ENCODE results near the gene AKAP6. TPM values are rescaled to one million over a fixed set of nuclear protein-coding genes. Genes with fewer than 3 reads are reported as not detected.

Gene AKAP6
- total and polyA plus RNA-seq, 2 of the 8 experiments (the other 6 are each of a cell fraction or from before 2014, with no cell fraction given) = 0.09 to 0.89 TPM

DNA sequence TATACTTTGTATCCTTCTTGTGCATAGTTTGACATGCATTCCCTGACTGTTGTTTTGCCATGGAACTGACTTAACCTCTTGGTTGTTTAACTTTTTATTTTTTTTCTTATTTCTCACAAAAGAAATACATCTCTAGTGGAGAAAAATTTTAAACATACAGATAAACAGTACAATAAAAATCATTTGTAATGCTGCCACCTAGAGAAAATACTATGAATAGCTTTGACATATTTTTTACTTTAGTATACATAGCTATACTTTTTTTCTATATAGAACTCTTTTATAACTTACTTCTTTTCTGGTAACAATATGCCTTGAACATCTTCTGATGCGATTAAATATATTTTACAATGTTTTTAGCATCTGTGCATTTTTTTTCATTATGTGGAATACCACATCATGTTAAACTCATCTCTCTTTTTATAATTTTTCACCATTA, 184.5 kb downstream of the AKAP6 start:
- Histone ChIP-seq H3K4me2 (ENCODE audit: insufficient read depth in 1 of 2, low read depth in 2 of 2, low read length in 2 of 2) (no peak overlapping the region), H3K27me3 (replicated peaks in 1 of 4; ENCODE audit: control insufficient read depth in 3 of 4, extremely low read depth in 1 of 4, insufficient read depth in 3 of 4, low read length in 3 of 4) (no peaks in the 10 kb centered on the region), H2BK120ac (replicated peaks; ENCODE audit: low read depth, low read length) (no peak overlapping the region), H3K36me3 (ENCODE audit: control insufficient read depth in 2 of 4, insufficient read depth in 4 of 4, low read length in 3 of 4) (no peaks in the 10 kb centered on the region), H2BK5ac (ENCODE audit: low read depth, low read length) (no peak overlapping the region), H3K9ac (replicated peaks in 1 of 4; ENCODE audit: extremely low read depth in 1 of 4, low read depth in 3 of 4, low read length in 3 of 4) (no peak overlapping the region), H3K4ac (replicated peaks; ENCODE audit: insufficient read length, low read depth, low read length) (no peak overlapping the region), H4K91ac (replicated peaks; ENCODE audit: insufficient read length, low read length) (no peak overlapping the region), H4K20me1 (replicated peaks in 1 of 2; ENCODE audit: control insufficient read depth in 1 of 2, insufficient read depth in 2 of 2, low read length in 2 of 2) (no peaks in the 10 kb centered on the region), H3K4me1 (replicated peaks in 1 of 4; ENCODE audit: control insufficient read depth in 3 of 4, insufficient read depth in 4 of 4, low read length in 3 of 4) (no peaks in the 10 kb centered on the region), H2AFZ (ENCODE audit: low read length) (no peak overlapping the region), H4K5ac (ENCODE audit: insufficient read length, low read depth, low read length) (no peak overlapping the region), H3K23ac (ENCODE audit: insufficient read length) (no peak overlapping the region), H3K23me2 (ENCODE audit: low read depth, low read length) (no peaks in the 10 kb centered on the region), H3K79me2 (ENCODE audit: control insufficient read depth in 1 of 2, insufficient read depth in 2 of 2, low read length in 2 of 2) (no peaks in the 10 kb centered on the region), H2AK5ac (ENCODE audit: low read depth, low read length) (no peak overlapping the region), H3K9me3 (ENCODE audit: insufficient read depth in 2 of 2, low read depth in 1 of 2, low read length in 1 of 2) (peaks cover 7 to 10% of the 10 kb centered on the region in 2 experiments; a peak in 2 of 4 replicates), H2BK12ac (ENCODE audit: low read depth, low read length) (no peak overlapping the region), H3K79me1 (ENCODE audit: low read depth, low read length) (no peaks in the 10 kb centered on the region), H3K18ac (ENCODE audit: extremely low read depth, low read length) (no peak overlapping the region), H2BK20ac (ENCODE audit: low read length) (no peak overlapping the region), H3K56ac (replicated peaks; ENCODE audit: insufficient read length, low read depth, low read length) (no peak overlapping the region), H2BK15ac (ENCODE audit: low read length) (no peak overlapping the region), H3K4me3 (ENCODE audit: extremely low read depth in 1 of 4, insufficient read depth in 2 of 4, low read depth in 3 of 4, low read length in 4 of 4) (no peak overlapping the region), H4K8ac (ENCODE audit: extremely low read depth, insufficient read depth, low read length) (no peak overlapping the region), H3K14ac (ENCODE audit: insufficient read length) (no peak overlapping the region), H3K27ac (ENCODE audit: low read depth, low read length) (no peak overlapping the region)
- FAIRE-seq = no peak
- WGBS, 2 experiments (ENCODE audit: extremely low coverage in 1 of 2, insufficient coverage in 1 of 2, insufficient read length in 1 of 2, insufficient replicate concordance in 2 of 2, low coverage in 1 of 2, low lambda C conversion rate in 2 of 2, missing lambda C conversion rate in 1 of 2) = 97% methylated on average over 1 of the region's 1 CpG; no CpG with 5 or more reads in 1 of the 2 experiments
- ChIA-PET POLR2A (ENCODE audit: partially characterized antibody) (no interaction called here), CTCF (ENCODE audit: partially characterized antibody) (interaction anchor here (0.6 to 2.0 kb wide), 13 partner anchors 11 to 1052 kb away, joined by 3 to 6 read pairs (median 4); no protein-coding TSS in a partner anchor)
- no peak for DNase-seq (ENCODE audit: low read depth in 1 of 2, low spot score in 2 of 2)
- TF ChIP-seq TAF1 (IDR thresholded peaks at IDR 0.05; ENCODE audit: low read depth, low read length) = no peak
- no peak for TF ChIP-seq POU5F1 (IDR thresholded peaks at IDR 0.05; ENCODE audit: low read depth, low read length)
- no peak for TF ChIP-seq RFX5 (IDR thresholded peaks at IDR 0.05; ENCODE audit: borderline replicate concordance, low read depth, low read length)
- no peak for TF ChIP-seq CBX8 (IDR thresholded peaks at IDR 0.05; ENCODE audit: borderline replicate concordance, low read depth, low read length)
- no peak for TF ChIP-seq CEBPB (IDR thresholded peaks at IDR 0.05; ENCODE audit: low read depth, low read length)
- no peak for TF ChIP-seq KDM5A (IDR thresholded peaks at IDR 0.05; ENCODE audit: low read length)
- no peak for TF ChIP-seq CBX5 (IDR thresholded peaks at IDR 0.05; ENCODE audit: low read depth, low read length)
- TF ChIP-seq, protein P1, sequence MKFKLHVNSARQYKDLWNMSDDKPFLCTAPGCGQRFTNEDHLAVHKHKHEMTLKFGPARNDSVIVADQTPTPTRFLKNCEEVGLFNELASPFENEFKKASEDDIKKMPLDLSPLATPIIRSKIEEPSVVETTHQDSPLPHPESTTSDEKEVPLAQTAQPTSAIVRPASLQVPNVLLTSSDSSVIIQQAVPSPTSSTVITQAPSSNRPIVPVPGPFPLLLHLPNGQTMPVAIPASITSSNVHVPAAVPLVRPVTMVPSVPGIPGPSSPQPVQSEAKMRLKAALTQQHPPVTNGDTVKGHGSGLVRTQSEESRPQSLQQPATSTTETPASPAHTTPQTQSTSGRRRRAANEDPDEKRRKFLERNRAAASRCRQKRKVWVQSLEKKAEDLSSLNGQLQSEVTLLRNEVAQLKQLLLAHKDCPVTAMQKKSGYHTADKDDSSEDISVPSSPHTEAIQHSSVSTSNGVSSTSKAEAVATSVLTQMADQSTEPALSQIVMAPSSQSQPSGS (IDR thresholded peaks at IDR 0.05; ENCODE audit: low read length) = no peak
- no peak for TF ChIP-seq HDAC2 (IDR thresholded peaks at IDR 0.05; ENCODE audit: borderline replicate concordance in 1 of 2, low read depth in 2 of 2, low read length in 2 of 2)
- no peak for TF ChIP-seq POLR2AphosphoS5 (IDR thresholded peaks at IDR 0.05; ENCODE audit: low read depth, low read length)
- no peak for TF ChIP-seq JUN (IDR thresholded peaks at IDR 0.05; ENCODE audit: low read depth, low read length)
- no peak for TF ChIP-seq RAD21 (IDR thresholded peaks at IDR 0.05 in 1 of 2, conservative IDR thresholded peaks at IDR 0.05 in 1 of 2; ENCODE audit: low read depth in 2 of 2, low read length in 2 of 2)
- no peak for TF ChIP-seq SUZ12 (IDR thresholded peaks at IDR 0.05; ENCODE audit: low read length)
